Stomach (tissue), 4 donors: ENCODE results near the gene KERA.

Source experiments
- EP300 ChIP-seq: sonication (generic); formaldehyde crosslinking; IDR thresholded peaks from one replicate; pipeline ENCODE4 v1.6.1; 2017; ENCODE audit warnings: antibody characterized with exemption
- TF ChIP-seq, protein P1 (sequence below), 7 experiments: fragments of 450-650 bp in 4 of 7; fragments of 200-600 bp in 3 of 7; sonication (generic) in 3 of 7; IDR thresholded peaks; one replicate each; pipeline ENCODE4 v1.5.1; 2016 to 2019; ENCODE audit warnings: antibody characterized with exemption in 7 of 7, control low read depth in 2 of 7, mild to moderate bottlenecking in 1 of 7

- TF ChIP-seq, protein P1, sequence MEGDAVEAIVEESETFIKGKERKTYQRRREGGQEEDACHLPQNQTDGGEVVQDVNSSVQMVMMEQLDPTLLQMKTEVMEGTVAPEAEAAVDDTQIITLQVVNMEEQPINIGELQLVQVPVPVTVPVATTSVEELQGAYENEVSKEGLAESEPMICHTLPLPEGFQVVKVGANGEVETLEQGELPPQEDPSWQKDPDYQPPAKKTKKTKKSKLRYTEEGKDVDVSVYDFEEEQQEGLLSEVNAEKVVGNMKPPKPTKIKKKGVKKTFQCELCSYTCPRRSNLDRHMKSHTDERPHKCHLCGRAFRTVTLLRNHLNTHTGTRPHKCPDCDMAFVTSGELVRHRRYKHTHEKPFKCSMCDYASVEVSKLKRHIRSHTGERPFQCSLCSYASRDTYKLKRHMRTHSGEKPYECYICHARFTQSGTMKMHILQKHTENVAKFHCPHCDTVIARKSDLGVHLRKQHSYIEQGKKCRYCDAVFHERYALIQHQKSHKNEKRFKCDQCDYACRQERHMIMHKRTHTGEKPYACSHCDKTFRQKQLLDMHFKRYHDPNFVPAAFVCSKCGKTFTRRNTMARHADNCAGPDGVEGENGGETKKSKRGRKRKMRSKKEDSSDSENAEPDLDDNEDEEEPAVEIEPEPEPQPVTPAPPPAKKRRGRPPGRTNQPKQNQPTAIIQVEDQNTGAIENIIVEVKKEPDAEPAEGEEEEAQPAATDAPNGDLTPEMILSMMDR (IDR thresholded peaks at IDR 0.05): no peak
- TF ChIP-seq EP300: no peak
Observed at GRCh38 chr12:91074851-91075250, 17.0 kb upstream of the KERA start.
